ENCODE data around the gene CHEK2.

DNA sequence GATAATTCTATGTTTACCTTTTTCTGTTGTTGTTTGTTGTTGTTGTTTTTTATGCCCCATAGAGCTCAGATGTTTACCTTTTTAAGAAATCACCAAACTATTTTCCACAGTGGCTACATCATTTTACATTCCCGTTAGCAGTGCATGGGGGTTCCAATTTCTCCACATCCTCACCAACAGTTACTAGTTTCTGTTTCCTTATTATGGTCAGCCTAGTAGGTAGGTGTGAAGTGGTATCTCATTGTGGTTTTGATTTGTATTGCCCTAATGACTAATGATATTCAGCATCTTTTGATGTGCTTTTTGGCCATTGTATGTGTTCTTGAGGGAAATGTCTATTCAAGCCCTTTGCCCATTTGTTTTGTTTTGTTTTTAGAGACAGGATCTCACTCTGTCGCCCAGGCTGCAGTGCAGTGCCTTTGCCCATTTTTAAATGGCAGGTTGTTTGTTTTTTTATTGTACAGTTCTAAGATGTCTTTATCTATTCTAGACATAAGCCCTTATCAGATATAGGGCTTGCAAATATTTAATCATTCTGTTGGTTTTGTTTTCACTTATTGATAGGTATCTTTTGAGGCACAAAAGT is 27.5 kb downstream of the CHEK2 start:
- TF ChIP-seq, protein P1, sequence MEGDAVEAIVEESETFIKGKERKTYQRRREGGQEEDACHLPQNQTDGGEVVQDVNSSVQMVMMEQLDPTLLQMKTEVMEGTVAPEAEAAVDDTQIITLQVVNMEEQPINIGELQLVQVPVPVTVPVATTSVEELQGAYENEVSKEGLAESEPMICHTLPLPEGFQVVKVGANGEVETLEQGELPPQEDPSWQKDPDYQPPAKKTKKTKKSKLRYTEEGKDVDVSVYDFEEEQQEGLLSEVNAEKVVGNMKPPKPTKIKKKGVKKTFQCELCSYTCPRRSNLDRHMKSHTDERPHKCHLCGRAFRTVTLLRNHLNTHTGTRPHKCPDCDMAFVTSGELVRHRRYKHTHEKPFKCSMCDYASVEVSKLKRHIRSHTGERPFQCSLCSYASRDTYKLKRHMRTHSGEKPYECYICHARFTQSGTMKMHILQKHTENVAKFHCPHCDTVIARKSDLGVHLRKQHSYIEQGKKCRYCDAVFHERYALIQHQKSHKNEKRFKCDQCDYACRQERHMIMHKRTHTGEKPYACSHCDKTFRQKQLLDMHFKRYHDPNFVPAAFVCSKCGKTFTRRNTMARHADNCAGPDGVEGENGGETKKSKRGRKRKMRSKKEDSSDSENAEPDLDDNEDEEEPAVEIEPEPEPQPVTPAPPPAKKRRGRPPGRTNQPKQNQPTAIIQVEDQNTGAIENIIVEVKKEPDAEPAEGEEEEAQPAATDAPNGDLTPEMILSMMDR (IDR thresholded peaks at IDR 0.05), result no peak
- no peak for TF ChIP-seq POLR2A (IDR thresholded peaks at IDR 0.05)

All from body of pancreas (tissue), 4 donors.